ENCODE measurements around the gene C1orf21. TPM values are rescaled to one million over a fixed set of nuclear protein-coding genes. Genes with fewer than 3 reads are reported as not detected.

C1orf21 gene
- total and polyA plus RNA-seq, 2 donors (not counting 1 experiment from before 2014, with no cell fraction given): under 0.01 to 0.32 TPM

- no peak for TF ChIP-seq CTCF (IDR thresholded peaks at IDR 0.05)
- Mint-ChIP-seq H3K27me3 (peaks cover 4% of the 10 kb centered on the region), H3K4me1 (no peaks in the 10 kb centered on the region), H3K27ac (no peak overlapping the region), H3K9me3 (ENCODE audit: insufficient read depth) (no peaks in the 10 kb centered on the region), H3K4me3 (no peak overlapping the region)
- Histone ChIP-seq H3K4me3 (ENCODE audit: control extremely low read depth in 1 of 5, extremely low read depth in 1 of 5, insufficient read depth in 1 of 5, low read depth in 2 of 5, low read length in 4 of 5) (no peak overlapping the region), H3K79me2 (ENCODE audit: control insufficient read depth, insufficient read depth, low read length) (no peaks in the 10 kb centered on the region), H3K9ac (ENCODE audit: low read length) (no peak overlapping the region), H3K9me3 (ENCODE audit: control extremely low read depth in 1 of 3, control insufficient read depth in 2 of 3, insufficient read depth in 1 of 3, low read length in 2 of 3) (no peaks in the 10 kb centered on the region), H4K20me1 (ENCODE audit: control insufficient read depth, insufficient read depth, low read length, poor library complexity, severe bottlenecking) (no peaks in the 10 kb centered on the region), H3K4me1 (ENCODE audit: control insufficient read depth in 2 of 2, insufficient read depth in 2 of 2, low read length in 2 of 2) (no peaks in the 10 kb centered on the region), H3K27me3 (replicated peaks in 1 of 4; ENCODE audit: control extremely low read depth in 1 of 4, control insufficient read depth in 3 of 4, insufficient read depth in 4 of 4, low read length in 3 of 4) (no peaks in the 10 kb centered on the region), H3K27ac (ENCODE audit: low read length in 2 of 2) (no peak overlapping the region), H3K4me2 (replicated peaks; ENCODE audit: low read depth, low read length, poor library complexity, severe bottlenecking) (no peak overlapping the region), H3K36me3 (replicated peaks in 1 of 2; ENCODE audit: control extremely low read depth in 1 of 2, control insufficient read depth in 1 of 2, extremely low read depth in 1 of 2, insufficient read depth in 2 of 2, low read length in 1 of 2) (no peaks in the 10 kb centered on the region), H2AFZ (ENCODE audit: insufficient read depth, low read depth, low read length, poor library complexity, severe bottlenecking) (no peak overlapping the region)
- CTCF ChIA-PET: no interaction called here
- DNase-seq (no peak), ATAC-seq (ENCODE audit: low read depth) (no peak)
- POLR2A ChIA-PET: no interaction called here
- intact Hi-C loops (cut with micrococcal nuclease): no loop called here
Measured at GRCh38 chr1:184406479-184406878, 19.6 kb downstream of the C1orf21 start.

GRCh38 chr1:184407816-184408510 is 21.1 kb downstream of the C1orf21 start:
- POLR2A ChIA-PET: no interaction called here
- Histone ChIP-seq H4K20me1 (ENCODE audit: control insufficient read depth, insufficient read depth, low read length, poor library complexity, severe bottlenecking) (no peaks in the 10 kb centered on the region), H3K27me3 (replicated peaks in 1 of 4; ENCODE audit: control extremely low read depth in 1 of 4, control insufficient read depth in 3 of 4, insufficient read depth in 4 of 4, low read length in 3 of 4) (no peaks in the 10 kb centered on the region), H3K27ac (ENCODE audit: low read length in 2 of 2) (no peak overlapping the region), H3K4me2 (replicated peaks; ENCODE audit: low read depth, low read length, poor library complexity, severe bottlenecking) (no peak overlapping the region), H3K4me1 (ENCODE audit: control insufficient read depth in 2 of 2, insufficient read depth in 2 of 2, low read length in 2 of 2) (no peaks in the 10 kb centered on the region), H3K4me3 (ENCODE audit: control extremely low read depth in 1 of 5, extremely low read depth in 1 of 5, insufficient read depth in 1 of 5, low read depth in 2 of 5, low read length in 4 of 5) (no peak overlapping the region), H2AFZ (ENCODE audit: insufficient read depth, low read depth, low read length, poor library complexity, severe bottlenecking) (no peak overlapping the region), H3K79me2 (ENCODE audit: control insufficient read depth, insufficient read depth, low read length) (no peaks in the 10 kb centered on the region), H3K9me3 (ENCODE audit: control extremely low read depth in 1 of 3, control insufficient read depth in 2 of 3, insufficient read depth in 1 of 3, low read length in 2 of 3) (no peaks in the 10 kb centered on the region), H3K36me3 (replicated peaks in 1 of 2; ENCODE audit: control extremely low read depth in 1 of 2, control insufficient read depth in 1 of 2, extremely low read depth in 1 of 2, insufficient read depth in 2 of 2, low read length in 1 of 2) (no peaks in the 10 kb centered on the region), H3K9ac (ENCODE audit: low read length) (no peak overlapping the region)
- WGBS (ENCODE audit: insufficient coverage): no CpG with 5 or more reads among the region's 5 CpGs
- Mint-ChIP-seq H3K27ac (no peak overlapping the region), H3K9me3 (ENCODE audit: insufficient read depth) (no peaks in the 10 kb centered on the region), H3K4me1 (no peaks in the 10 kb centered on the region), H3K4me3 (no peak overlapping the region), H3K27me3 (no peaks in the 10 kb centered on the region)
- intact Hi-C loops (cut with micrococcal nuclease): no loop called here
- no peak for ATAC-seq (ENCODE audit: low read depth)
- CTCF ChIA-PET: no interaction called here
- DNase-seq: no peak
- TF ChIP-seq CTCF (IDR thresholded peaks at IDR 0.05) (no peak), EZH2 (IDR thresholded peaks at IDR 0.05; ENCODE audit: borderline replicate concordance, insufficient read depth, low read depth, low read length, poor library complexity, severe bottlenecking) (no peak)
